NOMO-1 treated with DMSO at 0.1 percent for 48 hours (cell line): ENCODE data around the gene IARS2.
A peak's percentile ranks its signal among the peaks of the same experiment; 100 is the strongest.
"Not testable (repeated sequence)": the region's sequence is repeated elsewhere in the genome, so short reads cannot be mapped to it uniquely, and the experiment has no call there.

ENCODE experiments used
- DNase-seq: peaks from one replicate; lab custom pipeline; 2025; ENCODE audit not compliant: unreplicated experiment; lab: John Stamatoyannopoulos, UW

IARS2 gene

GRCh38 chr1:220164116-220164515 lies 70.2 kb downstream of the IARS2 start:
- DNase-seq: no peak

DNA sequence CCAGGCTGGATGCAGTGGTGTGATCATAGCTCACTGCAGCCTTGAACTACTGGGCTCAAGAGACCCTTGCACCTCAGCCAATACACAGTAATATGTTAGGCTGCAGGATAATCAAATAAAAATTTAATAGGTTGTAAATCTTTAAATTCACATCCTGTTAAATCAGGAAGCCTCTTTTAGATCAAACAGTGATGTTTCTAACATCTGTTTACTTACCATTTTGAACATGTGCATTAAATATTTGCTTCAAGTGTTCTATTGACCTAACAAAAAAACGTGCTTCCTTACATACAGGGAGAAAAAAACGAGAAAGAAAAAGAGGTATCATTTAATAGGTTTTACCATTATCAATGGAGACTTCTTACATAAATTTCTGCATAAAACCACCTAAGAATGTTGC lies 70.6 kb downstream of the IARS2 start:
- no peak for DNase-seq

- no peak for DNase-seq
Measured at GRCh38 chr1:220166853-220167252, 72.9 kb downstream of the IARS2 start.

- DNase-seq: not testable (repeated sequence)
Measured at GRCh38 chr1:220169887-220170286, 76.0 kb downstream of the IARS2 start.

- no peak for DNase-seq
Measured at GRCh38 chr1:220170836-220171526, 77.0 kb downstream of the IARS2 start.

GRCh38 chr1:220176540-220176939 lies 82.6 kb downstream of the IARS2 start:
- DNase-seq: no peak

DNA sequence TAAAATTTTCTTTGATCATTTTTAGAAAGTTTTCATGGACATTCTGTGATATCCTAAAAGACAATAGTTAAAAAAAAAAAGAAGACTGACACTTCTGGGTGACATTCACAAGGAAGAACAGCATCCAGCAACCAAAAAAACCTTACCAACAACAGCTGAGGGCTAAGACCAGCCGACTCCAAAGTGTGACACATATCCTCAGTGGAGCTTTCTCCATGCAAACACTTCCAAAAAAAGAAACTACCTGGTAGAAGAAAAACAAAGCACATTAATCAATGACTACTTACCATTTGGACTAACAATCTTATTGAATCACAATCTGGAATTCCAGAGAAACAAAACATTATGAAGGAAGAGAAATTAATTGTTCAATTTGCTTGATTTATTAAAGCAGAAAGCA lies 88.2 kb downstream of the IARS2 start:
- no peak for DNase-seq

- DNase-seq: no peak
Measured at GRCh38 chr1:220182656-220183055, 88.7 kb downstream of the IARS2 start.

GRCh38 chr1:220184506-220184905 lies 90.6 kb downstream of the IARS2 start:
- DNase-seq: no peak

- DNase-seq: no peak
Measured at GRCh38 chr1:220186752-220187151, 92.8 kb downstream of the IARS2 start.

- DNase-seq: no peak
Measured at GRCh38 chr1:220188538-220188937, 94.6 kb downstream of the IARS2 start.

DNA sequence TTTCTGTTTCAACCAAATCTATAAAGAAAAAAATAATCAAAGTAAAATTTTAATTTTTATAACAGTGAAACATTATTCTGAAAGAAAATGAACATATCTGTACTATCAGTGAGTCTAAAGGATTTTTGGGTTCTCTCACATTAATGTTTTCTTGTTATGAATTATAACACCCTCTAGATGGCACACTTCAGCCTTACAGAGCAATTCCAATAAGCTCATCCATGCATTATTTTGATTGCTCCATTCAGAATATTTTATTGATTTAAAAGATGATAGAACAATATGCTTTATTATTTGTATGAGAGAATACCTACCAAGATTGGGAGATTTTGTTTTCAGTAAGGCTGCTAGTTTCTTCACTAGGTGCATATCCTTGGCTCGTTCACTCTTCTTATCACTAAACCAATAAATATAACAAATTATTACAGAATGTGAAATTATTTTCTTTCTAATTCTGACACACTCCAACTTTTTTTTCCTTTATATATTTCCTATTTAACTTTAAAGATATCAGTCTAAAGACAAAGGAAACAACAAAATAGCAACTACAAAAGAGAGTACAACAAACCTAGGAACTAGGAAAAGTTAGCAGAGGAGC lies 95.9 kb downstream of the IARS2 start:
- DNase-seq: peak; percentile 5

DNA sequence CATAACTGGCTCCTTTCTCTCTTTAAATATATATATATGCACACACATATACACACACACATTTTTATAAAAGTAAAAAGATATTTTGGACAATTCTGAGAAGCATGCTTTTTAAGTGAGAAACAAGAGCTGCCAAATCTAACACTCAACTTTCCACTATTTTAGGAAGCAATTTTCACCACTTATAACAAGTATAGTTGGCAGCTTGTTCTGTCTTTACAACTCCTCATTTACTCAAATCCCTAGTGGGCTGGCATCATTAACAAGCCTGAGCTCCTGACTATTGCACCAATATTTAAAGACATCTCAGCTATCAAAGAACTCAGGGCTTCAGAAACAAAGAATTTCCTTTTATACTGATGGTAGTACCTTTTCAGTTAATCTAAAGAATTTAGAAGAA lies 101.8 kb downstream of the IARS2 start:
- DNase-seq: no peak
